ENCODE data around the gene KIRREL3. TPM values are rescaled to one million over a fixed set of nuclear protein-coding genes. Genes with fewer than 3 reads are reported as not detected.

KIRREL3 gene
- total and polyA plus RNA-seq, 9 of the 15 experiments (the other 6 are each of a cell fraction or from before 2014, with no cell fraction given) = 0.04 to 0.10 TPM; not detected in 7

DNA sequence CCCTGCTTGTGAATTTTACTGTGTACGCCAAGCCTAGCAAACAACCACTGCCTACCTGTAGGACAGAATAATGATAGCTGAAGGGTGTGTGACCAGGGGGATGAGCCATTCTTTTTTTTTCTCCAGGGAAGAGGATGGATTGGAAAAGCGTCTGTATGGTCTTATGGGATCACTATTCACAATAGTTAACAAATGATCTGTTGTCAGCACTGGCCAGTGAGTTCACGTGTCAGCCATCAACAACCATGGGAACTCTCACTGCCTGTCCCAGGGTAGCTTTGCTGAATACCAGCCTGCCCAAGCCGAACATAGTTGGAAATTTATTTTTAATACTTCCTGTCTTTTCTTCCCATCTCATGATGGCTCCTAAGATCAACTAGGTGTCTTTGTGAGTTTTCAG lies 474.9 kb downstream of the KIRREL3 start (continued):
- TF ChIP-seq ZNF512 (tag; IDR thresholded peaks at IDR 0.05) = no peak
- no peak for TF ChIP-seq SMAD3 (CRISPR knock-in tag; conservative IDR thresholded peaks at IDR 0.05)
- TF ChIP-seq HSF4 (CRISPR knock-in tag; IDR thresholded peaks at IDR 0.05; ENCODE audit: borderline replicate concordance) = no peak
- no peak for TF ChIP-seq ZNF766 (CRISPR knock-in tag; conservative IDR thresholded peaks at IDR 0.05)

- no peaks in the 10 kb centered on the region for H3K36me3 ChIP-seq (ENCODE audit: control insufficient read depth, insufficient read depth, low read length)
- no peak overlapping the region for H3K27ac ChIP-seq (ENCODE audit: extremely low read depth, low read depth, low read length)
- no peak overlapping the region for H3K4me2 ChIP-seq (ENCODE audit: insufficient read depth, low read length)
- H3K79me2 ChIP-seq (ENCODE audit: control insufficient read depth, insufficient read depth, low read length) = no peaks in the 10 kb centered on the region
- H3K27me3 ChIP-seq (ENCODE audit: control insufficient read depth in 2 of 2, insufficient read depth in 2 of 2, low read length in 2 of 2) = peaks cover 25 to 49% of the 10 kb centered on the region in 2 experiments
- under 1% methylated on average over 10 of the region's 10 CpGs for WGBS (ENCODE audit: insufficient coverage, low coverage, missing lambda C conversion rate)
- H3K4me3 ChIP-seq = no peak overlapping the region
- intact Hi-C loops (cut with micrococcal nuclease) (no loop called here), in situ Hi-C loops (cut with MboI) (no loop called here)
- no peaks in the 10 kb centered on the region for H3K9me1 ChIP-seq (ENCODE audit: control insufficient read depth, insufficient read depth, low read length)
- no peaks in the 10 kb centered on the region for H3K4me1 ChIP-seq (replicated peaks in 1 of 2; ENCODE audit: control insufficient read depth in 2 of 2, insufficient read depth in 2 of 2, low read length in 2 of 2)
- ATAC-seq = no peak
- no peak for FAIRE-seq
- no peak overlapping the region for H3K9ac ChIP-seq (ENCODE audit: insufficient read depth in 1 of 2, low read depth in 2 of 2, low read length in 2 of 2)
- CTCF ChIA-PET (ENCODE audit: low intra/inter-chr PET ratio) = no interaction called here
- H3K9me3 ChIP-seq (replicated peaks; ENCODE audit: control insufficient read depth, insufficient read depth, low read depth, low read length) = no peaks in the 10 kb centered on the region
- BruUV-seq (replicated peaks) = no TSS peak
- no peak overlapping the region for H2AFZ ChIP-seq (ENCODE audit: low read depth, low read length)
- DNase-seq (ENCODE audit: extremely low read depth in 1 of 4, low spot score in 3 of 4) = no peak
- 0 out of 2 replicates have a peak, but pooled peaks cover 3% of the 10 kb centered on the region for H4K20me1 ChIP-seq (replicated peaks; ENCODE audit: control insufficient read depth, insufficient read depth, low read length)
- POLR2A ChIA-PET = interaction anchor here (0.6 kb wide), 1 partner anchor 528 kb away, joined by 3 read pairs; no protein-coding TSS in a partner anchor
- no peak for TF ChIP-seq TOE1 (IDR thresholded peaks at IDR 0.05; ENCODE audit: borderline replicate concordance)
- no peak for TF ChIP-seq TOE1 (CRISPR knock-in tag; IDR thresholded peaks at IDR 0.05; ENCODE audit: borderline replicate concordance, low read depth)
- no peak for TF ChIP-seq PHTF2 (CRISPR knock-in tag; IDR thresholded peaks at IDR 0.05)
- no peak for TF ChIP-seq CHCHD3 (CRISPR knock-in tag; IDR thresholded peaks at IDR 0.05)
- TF ChIP-seq PTBP1 (IDR thresholded peaks at IDR 0.05; ENCODE audit: low read depth, low read length) = no peak
- no peak for TF ChIP-seq TFE3 (CRISPR knock-in tag; IDR thresholded peaks at IDR 0.05)
- TF ChIP-seq KDM1A (IDR thresholded peaks at IDR 0.05) = no peak
- TF ChIP-seq ZKSCAN3 (CRISPR knock-in tag; IDR thresholded peaks at IDR 0.05) = no peak
- no peak for TF ChIP-seq NFIX (CRISPR knock-in tag; IDR thresholded peaks at IDR 0.05; ENCODE audit: low read depth)
- no peak for TF ChIP-seq MAFK (IDR thresholded peaks at IDR 0.05; ENCODE audit: low read length)
- TF ChIP-seq ZNF347 (CRISPR knock-in tag; IDR thresholded peaks at IDR 0.05; ENCODE audit: low read depth) = no peak
- TF ChIP-seq RFX1 (IDR thresholded peaks at IDR 0.05) = no peak
- TF ChIP-seq, protein P1, sequence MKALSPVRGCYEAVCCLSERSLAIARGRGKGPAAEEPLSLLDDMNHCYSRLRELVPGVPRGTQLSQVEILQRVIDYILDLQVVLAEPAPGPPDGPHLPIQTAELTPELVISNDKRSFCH (CRISPR knock-in tag; IDR thresholded peaks at IDR 0.05) = no peak
- TF ChIP-seq, protein P1 (tag; IDR thresholded peaks at IDR 0.05) = no peak
- no peak for TF ChIP-seq BRF1 (IDR thresholded peaks at IDR 0.05; ENCODE audit: borderline replicate concordance, extremely low read depth, insufficient read length)
- TF ChIP-seq ZNF316 (IDR thresholded peaks at IDR 0.05) = no peak
- no peak for TF ChIP-seq NCOA2 (IDR thresholded peaks at IDR 0.05; ENCODE audit: partially characterized antibody in 2 of 2)
Measured at GRCh38 chr11:126525216-126525615, 475.4 kb downstream of the KIRREL3 start.

All from K562 (cell line).